Activated CD8-positive, alpha-beta memory T cell treated with anti-CD3 and anti-CD28 coated beads, Interleukin-2, amount 10 ng/mL, durations not matched to agents 7 days and 5 days (primary cell): ENCODE data around the gene LIMA1. TPM values are rescaled to one million over a fixed set of nuclear protein-coding genes. Genes with fewer than 3 reads are reported as not detected.
A peak's percentile ranks its signal among the peaks of the same experiment; 100 is the strongest.
"Not testable (repeated sequence)": the region's sequence is repeated elsewhere in the genome, so short reads cannot be mapped to it uniquely, and the experiment has no call there.

Source experiments
- ATAC-seq: fragments of 150-1000 bp; cut with Tn5 transposase; one replicate; pipeline ENCODE4 v1.10.0; 2021; ENCODE audit warnings: moderate library complexity
- CTCF ChIA-PET: fragments of 350-600 bp; sonication (Branson Sonifier 250); formaldehyde crosslinking; loops from one replicate; lab custom pipeline; 2021; ENCODE audit warnings: antibody characterized with exemption; lab: Charles Lee
- DNase-seq: peaks from one replicate; pipeline ENCODE4 v3.0.0-alpha.2; 2020
- H3K27ac Mint-ChIP-seq: one replicate; pipeline ENCODE4 v1.8.0; 2021; ENCODE audit warnings: mild to moderate bottlenecking, mixed read lengths
- H3K27me3 Mint-ChIP-seq: one replicate; pipeline ENCODE4 v1.8.0; 2021; ENCODE audit warnings: mixed read lengths
- H3K36me3 Mint-ChIP-seq: one replicate; pipeline ENCODE4 v1.8.0; 2021; ENCODE audit warnings: mild to moderate bottlenecking, mixed read lengths
- H3K4me1 Mint-ChIP-seq: one replicate; pipeline ENCODE4 v1.8.0; 2021; ENCODE audit warnings: mixed read lengths
- H3K4me3 Mint-ChIP-seq: one replicate; pipeline ENCODE4 v1.8.0; 2021; ENCODE audit warnings: mild to moderate bottlenecking, moderate library complexity, mixed read lengths
- H3K9me3 Mint-ChIP-seq: one replicate; pipeline ENCODE4 v1.8.0; 2022; ENCODE audit warnings: low read depth, mixed read lengths
- total RNA-seq, 2 experiments: library from RNA; stranded (reverse); gene quantifications; one replicate each; pipeline ENCODE4 v1.2.3, GENCODE V29; 2021

The LIMA1 gene
- total RNA-seq: 10 to 100 TPM; 36.4 to 64.2 TPM

DNA sequence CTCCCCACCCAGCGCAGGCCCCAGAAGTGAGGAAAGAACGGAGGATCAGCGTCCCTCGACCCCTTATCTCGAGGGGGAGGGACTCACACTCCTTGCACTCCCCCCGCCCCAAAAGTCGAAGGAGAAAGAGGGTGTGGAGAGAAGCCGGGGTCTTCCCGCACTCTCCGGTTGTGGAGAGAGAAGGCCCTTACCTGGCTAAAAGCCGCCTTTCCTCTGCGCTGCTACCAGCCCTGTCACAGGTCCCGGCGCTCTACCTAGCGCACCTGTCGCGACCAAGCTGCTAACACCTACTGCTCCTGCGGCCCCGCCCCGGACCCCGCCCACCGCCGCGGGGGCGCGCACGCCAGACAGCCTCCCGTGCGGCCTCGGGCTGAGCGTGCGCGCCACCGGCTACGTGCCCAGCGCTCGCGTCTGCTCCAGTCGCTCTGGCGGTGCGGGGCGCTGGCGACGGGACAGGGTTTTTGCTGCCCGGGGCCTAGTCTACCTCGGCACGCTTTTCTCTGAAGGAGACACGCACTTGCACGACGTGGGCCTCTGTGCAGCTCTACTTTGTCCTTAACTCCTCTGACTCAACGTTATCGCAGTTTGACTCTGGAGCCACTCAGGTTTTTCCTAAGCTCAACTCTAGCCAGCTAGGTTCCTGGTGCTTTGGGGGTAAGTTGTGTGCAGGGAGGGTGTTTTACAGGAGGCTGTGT lies at the start of gene LIMA1:
Gene LIMA1 (minus strand): TSS at position 292 of the 695 bp plus-strand sequence. CDS start 34,769 bp downstream, outside the sequence.
- peak within 1 kb of the TSS; percentile 83 for H3K27ac Mint-ChIP-seq
- ATAC-seq: peak; percentile 97
- H3K4me3 Mint-ChIP-seq: peak within 1 kb of the TSS; percentile 88
- peaks cover 3% of the 10 kb centered on the region for H3K36me3 Mint-ChIP-seq
- no peaks in the 10 kb centered on the region for H3K9me3 Mint-ChIP-seq
- CTCF ChIA-PET: interaction anchor here (0.5 to 3.4 kb wide), 18 partner anchors 9 to 213 kb away, joined by 3 to 28 read pairs (median 4); partner anchors contain the start of genes COX14 and SMARCD1
- DNase-seq: peak; percentile 94
- H3K27me3 Mint-ChIP-seq: peaks cover 13% of the 10 kb centered on the region
- peaks cover 23% of the 10 kb centered on the region for H3K4me1 Mint-ChIP-seq

DNA sequence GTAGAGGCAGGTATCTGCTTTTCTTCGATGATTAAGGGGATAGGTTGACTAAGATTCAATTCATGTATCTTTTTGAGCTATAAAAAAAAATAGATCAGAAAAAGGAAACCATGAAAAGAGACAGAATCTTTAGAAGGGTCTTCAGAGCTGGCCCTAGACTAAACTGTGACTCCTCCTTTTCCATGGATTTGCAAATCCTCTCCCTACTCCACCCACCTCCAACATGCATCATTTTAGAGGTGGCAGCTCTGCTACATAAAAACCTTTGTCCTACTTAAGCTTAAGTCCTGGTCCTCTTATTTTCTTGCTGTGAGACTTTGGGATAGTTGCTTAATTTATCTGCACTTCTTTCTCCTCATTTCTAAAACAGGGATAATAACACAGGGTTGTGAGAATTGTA lies 48.4 kb upstream of the LIMA1 start:
- DNase-seq (no peak), ATAC-seq (no peak)
- Mint-ChIP-seq H3K27ac (no peak overlapping the region), H3K36me3 (no peaks in the 10 kb centered on the region), H3K9me3 (no peaks in the 10 kb centered on the region), H3K4me3 (no peak overlapping the region), H3K4me1 (peaks cover 2% of the 10 kb centered on the region), H3K27me3 (no peaks in the 10 kb centered on the region)
- CTCF ChIA-PET: interaction anchor here (0.6 to 2.0 kb wide), 2 partner anchors 121 to 220 kb away, joined by 3 to 8 read pairs; partner anchors contain the start of gene COX14

DNA sequence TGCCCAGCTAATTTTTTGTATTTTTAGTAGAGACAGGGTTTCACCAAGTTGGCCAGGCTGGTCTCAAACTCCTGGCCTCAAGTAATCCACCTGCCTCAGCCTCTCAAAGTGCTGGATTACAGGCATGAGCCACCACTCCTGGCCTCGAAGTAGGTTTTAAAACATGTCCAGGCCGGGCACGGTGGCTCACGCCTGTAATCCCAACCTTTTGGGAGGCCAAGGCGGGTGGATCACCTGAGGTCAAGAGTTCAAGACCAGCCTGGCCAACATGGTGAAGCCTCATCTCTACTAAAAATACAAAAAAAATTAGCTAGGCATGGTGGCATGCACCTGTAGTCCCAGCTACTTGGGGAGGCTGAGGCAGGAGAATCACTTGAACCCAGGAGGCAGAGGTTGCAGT lies 45.3 kb upstream of the LIMA1 start:
- H3K4me1 Mint-ChIP-seq, DNase-seq, H3K36me3 Mint-ChIP-seq, H3K9me3 Mint-ChIP-seq, H3K27me3 Mint-ChIP-seq, H3K4me3 Mint-ChIP-seq, ATAC-seq, H3K27ac Mint-ChIP-seq: not testable (repeated sequence)
- CTCF ChIA-PET: interaction anchor here (1.0 kb wide), 1 partner anchor 259 kb away, joined by 3 read pairs; no protein-coding TSS in a partner anchor

DNA sequence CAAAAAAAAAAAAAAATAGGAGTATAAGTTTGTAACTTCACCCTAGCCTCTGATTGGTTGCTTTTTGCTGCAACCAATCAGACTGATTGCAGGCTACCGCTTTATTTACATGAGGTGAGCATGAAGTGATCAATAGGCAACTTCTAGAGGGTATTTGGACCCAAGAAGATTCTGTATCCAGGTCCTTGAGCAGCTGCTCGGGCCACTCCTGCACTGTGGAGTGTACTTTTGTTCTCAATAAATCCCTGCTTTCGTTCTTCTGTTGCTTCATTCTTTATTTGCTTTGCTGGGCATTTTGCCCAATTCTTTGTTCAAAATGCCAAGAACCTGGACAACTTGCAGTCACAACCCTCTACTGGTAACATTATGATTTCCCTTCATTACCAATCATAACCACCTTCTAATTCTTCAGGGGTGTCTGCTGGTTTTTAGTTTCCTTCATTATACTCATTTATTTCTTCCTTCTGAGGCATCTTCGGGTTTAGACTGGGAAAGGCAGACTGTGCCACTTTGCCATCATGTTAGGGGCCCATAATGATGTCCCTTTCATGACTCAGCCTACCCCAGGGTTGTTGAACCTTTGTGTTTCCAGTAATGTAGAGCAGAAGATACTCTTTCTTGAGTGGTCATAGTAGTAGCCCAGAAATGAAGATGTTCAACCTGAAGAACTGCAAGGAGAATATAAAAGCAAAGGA lies 43.4 kb upstream of the LIMA1 start:
- ATAC-seq (no peak), DNase-seq (no peak)
- Mint-ChIP-seq H3K36me3 (no peaks in the 10 kb centered on the region), H3K4me1 (peaks cover 2% of the 10 kb centered on the region), H3K9me3 (no peaks in the 10 kb centered on the region), H3K4me3 (no peak overlapping the region), H3K27me3 (no peaks in the 10 kb centered on the region), H3K27ac (no peak overlapping the region)
- CTCF ChIA-PET: no interaction called here

DNA sequence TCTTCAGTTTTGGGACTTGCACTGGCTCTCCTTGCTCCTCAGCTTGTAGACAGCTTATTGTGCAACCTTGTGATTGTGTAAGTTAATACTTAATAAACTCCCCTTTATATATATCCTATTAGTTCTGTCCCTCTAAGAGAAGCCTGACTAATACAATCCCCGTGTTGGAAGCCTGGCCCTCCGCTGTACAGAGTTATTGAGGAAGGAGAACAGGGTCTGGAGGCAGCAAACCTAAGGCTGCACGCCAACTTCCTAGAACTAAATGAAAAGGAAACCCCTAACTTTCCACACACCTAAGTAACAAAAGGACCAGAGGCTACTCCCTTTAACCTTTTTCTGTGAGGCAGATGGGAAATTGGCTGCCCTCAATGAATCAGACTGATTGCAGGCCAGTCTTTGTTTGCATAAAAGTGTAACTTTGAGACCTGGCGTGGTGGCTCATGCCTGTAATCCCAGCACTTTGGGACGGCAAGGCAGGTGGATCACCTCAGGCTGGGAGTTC lies 42.6 kb upstream of the LIMA1 start:
- no peaks in the 10 kb centered on the region for H3K9me3 Mint-ChIP-seq
- ATAC-seq (no peak), DNase-seq (no peak)
- no peaks in the 10 kb centered on the region for H3K36me3 Mint-ChIP-seq
- CTCF ChIA-PET: no interaction called here
- peaks cover 2% of the 10 kb centered on the region for H3K4me1 Mint-ChIP-seq
- H3K4me3 Mint-ChIP-seq: no peak overlapping the region
- H3K27me3 Mint-ChIP-seq: no peaks in the 10 kb centered on the region
- H3K27ac Mint-ChIP-seq: no peak overlapping the region

DNA sequence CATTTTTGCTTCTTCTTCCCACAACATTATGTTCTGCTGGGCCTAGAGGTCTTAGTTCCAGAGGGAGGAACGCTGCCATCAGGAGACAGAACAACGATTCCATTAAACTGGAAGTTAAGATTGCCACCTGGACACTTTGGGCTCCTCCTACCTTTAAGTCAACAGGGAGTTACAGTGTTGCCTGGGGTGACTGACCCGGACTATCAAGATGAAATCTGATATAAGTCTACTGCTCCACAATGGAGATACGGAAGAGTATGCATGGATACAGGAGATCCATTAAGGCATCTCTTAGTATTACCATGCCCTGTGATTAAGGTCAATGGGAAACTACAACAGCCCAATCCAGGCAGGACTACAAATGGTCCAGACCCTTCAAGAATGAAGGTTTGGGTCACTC lies 41.5 kb upstream of the LIMA1 start:
- ATAC-seq, H3K4me3 Mint-ChIP-seq, CTCF ChIA-PET, H3K4me1 Mint-ChIP-seq, H3K27ac Mint-ChIP-seq, H3K27me3 Mint-ChIP-seq, H3K9me3 Mint-ChIP-seq, DNase-seq, H3K36me3 Mint-ChIP-seq: not testable (repeated sequence)

DNA sequence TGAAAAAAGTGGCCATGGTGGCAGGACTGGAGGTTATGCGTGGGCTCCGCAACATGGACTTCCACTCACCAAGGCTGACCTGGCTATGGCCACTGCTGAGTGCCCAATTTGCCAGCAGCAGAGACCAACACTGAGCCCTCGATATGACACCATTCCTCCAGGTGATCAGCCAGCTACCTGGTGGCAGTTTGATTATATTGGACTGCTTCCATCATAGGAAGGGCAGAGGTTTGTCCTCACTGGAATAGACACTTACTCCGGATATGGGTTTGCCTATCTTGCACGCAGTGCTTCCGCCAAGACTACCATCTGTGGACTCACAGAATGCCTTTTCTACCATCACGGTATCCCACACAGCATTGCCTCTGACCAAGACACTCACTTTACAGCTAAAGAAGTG lies 40.8 kb upstream of the LIMA1 start:
- H3K27me3 Mint-ChIP-seq, H3K9me3 Mint-ChIP-seq, H3K4me3 Mint-ChIP-seq, CTCF ChIA-PET, H3K27ac Mint-ChIP-seq, DNase-seq, H3K4me1 Mint-ChIP-seq, H3K36me3 Mint-ChIP-seq, ATAC-seq: not testable (repeated sequence)

DNA sequence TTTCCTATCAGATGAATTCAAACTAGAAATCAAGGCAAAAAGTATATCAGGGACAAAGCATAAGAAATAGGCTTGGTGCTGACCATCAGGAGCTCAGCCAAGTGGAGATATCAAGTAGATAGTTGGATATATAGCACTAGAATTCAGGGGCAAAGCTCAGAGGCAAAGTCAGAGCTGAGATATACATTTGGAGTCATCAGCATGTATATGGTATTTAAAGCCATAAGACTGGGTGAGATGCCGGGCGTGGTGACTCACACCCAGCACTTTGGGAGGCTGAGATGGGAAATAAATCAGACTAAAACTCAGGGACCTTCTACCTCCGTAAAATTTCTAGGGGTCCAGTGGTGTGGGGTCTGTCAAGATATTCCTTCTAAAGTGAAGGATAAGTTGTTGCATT lies 38.9 kb upstream of the LIMA1 start:
- no peaks in the 10 kb centered on the region for H3K9me3 Mint-ChIP-seq

DNA sequence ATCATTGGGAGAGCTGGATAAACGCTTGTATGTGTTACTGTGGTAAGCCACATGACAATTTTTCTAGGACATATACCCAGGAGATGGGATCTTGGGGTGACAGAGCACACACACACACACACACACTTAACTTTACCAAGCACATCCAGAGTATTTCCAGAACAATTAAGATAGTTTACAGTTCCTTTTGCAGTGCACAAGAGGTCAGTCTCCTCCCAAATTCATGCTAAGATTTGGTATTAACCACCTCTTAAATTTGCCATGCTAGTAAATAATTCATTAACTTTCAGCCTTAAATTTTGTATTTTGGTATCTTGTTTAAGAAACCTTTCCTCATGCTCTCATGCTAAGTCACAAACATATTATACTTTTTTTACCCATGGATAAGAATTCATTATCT lies 33.9 kb upstream of the LIMA1 start:
- CTCF ChIA-PET: interaction anchor here (0.7 to 1.7 kb wide), 4 partner anchors 11 to 470 kb away, joined by 3 to 4 read pairs (median 3); no protein-coding TSS in a partner anchor
- H3K9me3 Mint-ChIP-seq: no peaks in the 10 kb centered on the region
- no peak overlapping the region for H3K4me3 Mint-ChIP-seq
- H3K4me1 Mint-ChIP-seq: peaks cover 5% of the 10 kb centered on the region
- H3K36me3 Mint-ChIP-seq: no peaks in the 10 kb centered on the region
- DNase-seq: no peak
- no peak for ATAC-seq
- H3K27ac Mint-ChIP-seq: no peak overlapping the region
- no peaks in the 10 kb centered on the region for H3K27me3 Mint-ChIP-seq

More for the DNA sequence above, 38.9 kb upstream of the LIMA1 start:
- Mint-ChIP-seq H3K4me1 (peaks cover 2% of the 10 kb centered on the region), H3K27ac (no peak overlapping the region), H3K4me3 (no peak overlapping the region), H3K36me3 (no peaks in the 10 kb centered on the region), H3K27me3 (no peaks in the 10 kb centered on the region)
- no peak for DNase-seq
- CTCF ChIA-PET: no interaction called here
- no peak for ATAC-seq

DNA sequence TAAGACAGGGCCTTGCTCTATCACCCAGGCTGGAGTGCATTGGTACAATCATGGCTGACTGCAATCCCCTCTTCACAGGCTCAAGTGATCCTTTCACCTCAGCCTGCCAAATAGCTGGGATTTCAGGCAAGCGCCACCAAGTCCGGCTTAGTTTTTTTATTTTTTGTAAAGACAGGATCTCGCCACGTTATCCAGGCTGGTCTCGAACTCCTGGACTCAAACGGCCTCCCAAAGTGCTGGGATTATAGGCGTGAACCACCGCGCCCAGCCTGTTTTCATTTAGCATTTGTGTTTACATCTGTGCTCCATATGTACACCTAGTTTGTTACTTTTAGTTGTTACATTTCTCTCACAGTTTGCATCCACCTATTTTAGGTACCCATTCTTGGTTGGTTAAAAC lies 32.5 kb upstream of the LIMA1 start:
- CTCF ChIA-PET: interaction anchor here (1.2 to 2.3 kb wide), 2 partner anchors 66 to 205 kb away, joined by 3 to 16 read pairs; partner anchors contain the start of gene COX14
- ATAC-seq: no peak
- no peaks in the 10 kb centered on the region for H3K9me3 Mint-ChIP-seq
- no peak overlapping the region for H3K27ac Mint-ChIP-seq
- DNase-seq: no peak
- no peaks in the 10 kb centered on the region for H3K36me3 Mint-ChIP-seq
- no peak overlapping the region for H3K4me3 Mint-ChIP-seq
- H3K27me3 Mint-ChIP-seq: no peaks in the 10 kb centered on the region
- peaks cover 5% of the 10 kb centered on the region for H3K4me1 Mint-ChIP-seq

DNA sequence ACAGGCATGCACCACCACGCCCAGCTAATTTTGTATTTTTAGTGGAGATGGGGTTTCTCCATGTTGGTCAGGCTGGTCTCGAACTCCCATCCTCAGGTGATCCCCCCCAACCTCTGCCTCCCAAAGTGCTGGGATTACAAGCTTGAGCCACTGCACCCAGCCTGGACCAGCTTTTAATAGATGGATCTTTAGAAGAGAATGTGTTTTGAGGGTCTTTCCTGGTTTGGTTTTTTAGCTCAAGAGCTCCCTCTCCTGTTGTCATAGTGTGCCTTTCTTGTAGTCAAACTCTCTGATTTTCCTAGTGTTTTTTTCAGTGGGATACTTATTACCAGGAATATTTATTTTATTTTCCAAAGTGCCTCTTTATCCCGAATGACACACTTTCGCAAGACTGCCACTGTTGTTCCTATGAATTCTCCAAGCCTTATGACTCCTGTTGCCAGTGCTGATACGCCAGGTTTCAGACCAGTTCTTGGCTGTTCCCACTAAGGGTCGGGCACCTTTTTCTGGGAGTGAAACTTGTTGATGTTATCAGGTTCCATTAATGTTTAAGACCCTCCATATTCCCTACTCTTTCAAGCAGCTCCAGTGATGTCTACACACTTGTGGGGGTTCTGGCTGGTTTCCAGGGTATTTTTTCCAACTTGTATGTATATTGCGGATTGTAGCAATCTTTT lies 31.5 kb upstream of the LIMA1 start:
- ATAC-seq (no peak), DNase-seq (no peak)
- no peaks in the 10 kb centered on the region for H3K36me3 Mint-ChIP-seq
- no peak overlapping the region for H3K27ac Mint-ChIP-seq
- no peaks in the 10 kb centered on the region for H3K9me3 Mint-ChIP-seq
- H3K4me3 Mint-ChIP-seq: no peak overlapping the region
- CTCF ChIA-PET: interaction anchor here (0.6 to 2.3 kb wide), 20 partner anchors 13 to 347 kb away, joined by 3 to 16 read pairs (median 4); partner anchors contain the start of genes COX14 and SMARCD1
- peaks cover 5% of the 10 kb centered on the region for H3K4me1 Mint-ChIP-seq
- H3K27me3 Mint-ChIP-seq: no peaks in the 10 kb centered on the region

DNA sequence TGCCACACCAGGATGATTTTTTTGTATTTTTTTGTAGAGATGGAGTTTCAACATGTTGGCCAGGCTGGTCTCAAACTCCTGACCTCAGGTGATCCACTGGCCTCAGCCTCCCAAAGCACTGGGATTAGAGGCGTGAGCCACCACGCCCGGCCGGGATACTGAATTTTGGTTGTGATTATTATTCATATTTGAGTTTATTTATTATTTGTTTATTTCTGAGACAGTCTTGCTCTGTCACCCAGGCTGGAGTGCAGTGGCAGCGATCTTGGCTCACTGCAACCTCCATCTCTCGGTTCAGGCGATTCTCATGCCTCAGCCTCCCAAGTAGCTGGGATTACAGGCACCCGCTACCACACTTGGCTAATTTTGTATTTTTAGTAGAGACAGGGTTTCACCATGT lies 30.7 kb upstream of the LIMA1 start:
- not testable (repeated sequence) for H3K4me3 Mint-ChIP-seq, DNase-seq, H3K9me3 Mint-ChIP-seq, H3K27me3 Mint-ChIP-seq, H3K4me1 Mint-ChIP-seq, ATAC-seq, H3K36me3 Mint-ChIP-seq, H3K27ac Mint-ChIP-seq
- CTCF ChIA-PET: interaction anchor here (0.6 to 2.3 kb wide), 15 partner anchors 12 to 347 kb away, joined by 3 to 16 read pairs (median 4); partner anchors contain the start of gene COX14
